ENCODE measurements around the gene INTS6.

Gene INTS6

GRCh38 chr13:51343475-51343874, 109.4 kb downstream of the INTS6 start:
- in situ Hi-C loops (cut with MboI; ENCODE audit: low pct_unique_long_range_greater_than_20kb, low sequenced_read_pairs, unreplicated experiment) = no loop called here
- TF ChIP-seq CTCF (IDR thresholded peaks at IDR 0.05; ENCODE audit: extremely low read depth, insufficient read depth, missing control alignments) = no peak
- no peak for DNase-seq (ENCODE audit: low spot score)

DNA sequence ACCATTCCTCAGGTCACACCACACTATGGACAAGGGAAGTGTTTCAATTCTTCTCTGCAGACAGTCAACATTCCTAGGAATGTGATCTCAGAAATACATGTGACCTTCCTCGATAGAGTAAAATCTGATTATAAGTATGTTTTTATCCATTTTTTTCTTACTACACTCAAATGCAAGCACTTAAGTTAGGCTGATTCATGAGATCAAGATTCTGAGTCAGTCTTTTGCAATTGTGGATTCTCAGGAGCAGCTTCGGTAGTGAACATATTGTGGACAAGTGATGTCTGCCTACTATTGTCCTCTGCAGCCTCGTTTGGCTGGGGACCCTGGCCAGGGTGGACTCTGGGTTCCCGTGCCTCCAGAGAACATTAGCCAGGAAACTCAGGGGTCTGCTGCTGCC, 110.1 kb downstream of the INTS6 start:
- DNase-seq (ENCODE audit: low spot score) = no peak
- in situ Hi-C loops (cut with MboI; ENCODE audit: low pct_unique_long_range_greater_than_20kb, low sequenced_read_pairs, unreplicated experiment) = no loop called here
- TF ChIP-seq CTCF (IDR thresholded peaks at IDR 0.05; ENCODE audit: extremely low read depth, insufficient read depth, missing control alignments) = no peak

- DNase-seq (ENCODE audit: low spot score) = no peak
- in situ Hi-C loops (cut with MboI; ENCODE audit: low pct_unique_long_range_greater_than_20kb, low sequenced_read_pairs, unreplicated experiment) = no loop called here
- no peak for TF ChIP-seq CTCF (IDR thresholded peaks at IDR 0.05; ENCODE audit: extremely low read depth, insufficient read depth, missing control alignments)
Observed at GRCh38 chr13:51341791-51342190, 111.0 kb downstream of the INTS6 start.

DNA sequence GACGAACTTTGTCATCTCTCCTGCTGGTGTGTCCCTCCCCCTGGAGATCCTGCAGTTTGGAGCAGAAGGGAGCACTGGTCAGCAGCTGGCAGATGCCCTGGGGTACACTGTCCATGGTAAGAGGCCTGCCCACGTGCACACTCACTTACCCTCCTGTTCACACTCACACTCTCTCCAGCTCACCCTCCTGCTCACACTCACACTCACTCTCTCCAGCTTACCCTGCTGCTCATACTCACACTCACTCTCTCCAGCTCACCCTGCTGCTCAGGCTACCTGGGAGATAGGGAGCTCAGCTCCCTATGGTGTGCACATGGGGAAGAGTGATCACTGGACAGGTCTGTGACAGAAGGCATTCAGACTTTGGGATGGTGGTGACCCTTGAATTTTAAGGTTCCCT, 111.6 kb downstream of the INTS6 start:
- in situ Hi-C loops (cut with MboI; ENCODE audit: low pct_unique_long_range_greater_than_20kb, low sequenced_read_pairs, unreplicated experiment) = no loop called here
- no peak for TF ChIP-seq CTCF (IDR thresholded peaks at IDR 0.05; ENCODE audit: extremely low read depth, insufficient read depth, missing control alignments)
- no peak for DNase-seq (ENCODE audit: low spot score)

DNA sequence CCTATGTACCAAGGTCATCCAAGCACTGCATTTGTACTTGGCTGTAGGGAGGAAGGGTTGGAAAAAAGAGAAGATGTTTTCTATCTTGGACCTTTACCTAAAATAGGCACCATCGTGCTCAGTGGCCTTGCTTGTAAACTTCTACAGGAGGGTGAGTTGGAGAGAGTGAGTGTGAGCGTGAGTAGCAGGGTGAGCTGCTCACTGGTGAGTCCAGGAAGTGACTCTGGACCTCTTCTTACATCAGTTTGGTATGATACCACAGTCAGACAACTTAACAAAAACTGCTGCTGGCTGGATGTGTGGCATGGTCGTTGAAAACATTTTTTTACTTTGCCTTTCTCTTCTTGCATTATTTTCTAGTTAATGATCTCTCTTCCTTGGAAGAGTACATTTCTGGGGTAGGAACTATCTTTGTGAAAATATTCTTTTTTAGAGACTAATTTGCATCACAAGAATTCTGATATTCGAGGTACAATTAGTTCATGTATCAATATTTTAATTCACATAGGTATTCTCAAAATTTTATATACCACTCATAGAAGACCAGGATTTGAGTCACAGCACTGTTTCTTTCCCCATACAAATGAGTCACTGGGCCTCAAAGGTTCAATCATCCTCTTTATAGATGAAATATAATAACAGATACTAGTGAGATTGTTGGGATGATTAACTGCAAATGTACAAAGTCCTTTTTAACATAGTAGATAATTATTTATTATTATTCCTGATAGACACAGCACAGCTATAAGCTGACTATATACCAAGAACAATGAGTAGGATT, 112.7 kb downstream of the INTS6 start:
- no peak for DNase-seq (ENCODE audit: low spot score)
- in situ Hi-C loops (cut with MboI; ENCODE audit: low pct_unique_long_range_greater_than_20kb, low sequenced_read_pairs, unreplicated experiment) = no loop called here

GRCh38 chr13:51339354-51339753, 113.5 kb downstream of the INTS6 start, which contains the start of gene SERPINE3:
Gene SERPINE3 (plus strand): TSS chr13:51339691. CDS start chr13:51341092, 1,401 bp downstream.
- in situ Hi-C loops (cut with MboI; ENCODE audit: low pct_unique_long_range_greater_than_20kb, low sequenced_read_pairs, unreplicated experiment) = no loop called here
- no peak for DNase-seq (ENCODE audit: low spot score)
- no peak for TF ChIP-seq CTCF (IDR thresholded peaks at IDR 0.05; ENCODE audit: extremely low read depth, insufficient read depth, missing control alignments)

More for the DNA sequence above, 112.7 kb downstream of the INTS6 start:
- no peak for TF ChIP-seq CTCF (IDR thresholded peaks at IDR 0.05; ENCODE audit: extremely low read depth, insufficient read depth, missing control alignments)
